NCI-H2171 (cell line): ENCODE data around the gene OSM.
"Not testable (repeated sequence)": the region's sequence is repeated elsewhere in the genome, so short reads cannot be mapped to it uniquely, and the experiment has no call there.

Experiments
- DNase-seq: peaks from one replicate; lab custom pipeline; 2025; lab: John Stamatoyannopoulos, UW

The OSM gene

DNA sequence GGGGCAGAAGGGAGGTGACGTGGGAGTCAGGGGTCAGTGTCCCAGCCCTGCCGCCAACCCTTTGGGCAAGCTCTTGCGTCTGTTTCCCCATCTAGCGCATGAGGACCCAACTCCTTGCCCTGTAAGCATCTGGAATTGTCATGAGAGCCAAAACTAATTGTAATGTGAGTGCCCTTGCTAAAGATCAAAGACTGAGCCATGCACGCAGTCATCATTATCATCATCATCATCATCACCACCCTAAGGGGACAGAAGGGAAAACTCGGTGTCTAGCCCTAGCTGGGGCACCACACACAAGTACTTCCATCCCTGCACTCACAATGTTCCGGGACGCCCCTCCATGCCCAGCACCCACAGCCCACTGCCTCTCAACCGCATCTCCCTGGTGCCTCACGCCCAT is 22.6 kb downstream of the OSM start:
- no peak for DNase-seq

- no peak for DNase-seq
Measured at GRCh38 chr22:30243661-30244060, 23.0 kb downstream of the OSM start.

GRCh38 chr22:30241576-30242371 is 24.9 kb downstream of the OSM start:
- DNase-seq: no peak

DNA sequence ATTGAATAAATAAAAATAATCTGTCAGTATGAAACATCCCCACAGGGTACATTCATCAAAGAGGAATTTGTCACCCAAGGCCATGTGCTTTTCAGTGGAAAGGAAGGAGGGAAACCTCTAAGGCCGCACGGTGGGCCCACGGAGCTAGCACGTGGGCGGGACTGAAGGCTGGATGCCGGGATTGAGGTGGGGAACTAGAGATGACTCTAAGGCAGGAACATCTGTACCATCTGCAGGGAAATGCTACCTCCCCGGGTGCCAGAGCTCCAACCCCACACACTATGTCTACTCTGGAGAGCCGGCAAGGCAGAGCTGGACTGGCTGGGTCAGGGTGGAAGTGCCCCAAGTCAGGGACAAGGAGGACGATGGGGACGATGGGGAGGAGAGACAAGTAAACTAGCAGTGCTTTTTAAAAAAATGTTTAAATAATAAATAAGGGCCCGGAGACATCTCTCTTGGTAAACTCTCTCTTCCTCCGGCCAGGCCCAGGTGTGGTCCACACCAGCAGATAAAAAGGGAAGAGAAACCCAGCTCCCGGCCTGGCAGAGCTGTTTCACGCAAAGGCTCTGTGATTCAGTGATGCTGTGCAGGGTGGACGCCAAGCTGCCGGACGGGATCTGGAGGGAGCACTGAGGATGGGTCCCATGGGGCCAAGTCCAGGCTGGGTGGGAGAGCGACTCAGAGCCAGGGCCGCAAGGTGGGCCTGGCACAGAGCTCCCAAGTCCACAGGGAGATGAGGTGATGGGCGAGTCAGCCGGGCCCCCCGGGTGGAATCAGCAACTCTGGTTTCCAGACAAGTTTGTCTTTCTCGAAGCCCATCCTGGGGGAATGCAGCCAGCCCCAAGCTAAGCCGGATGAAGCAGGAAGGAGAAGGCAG is 25.9 kb downstream of the OSM start:
- DNase-seq: no peak

- DNase-seq: no peak
Measured at GRCh38 chr22:30239488-30240405, 26.9 kb downstream of the OSM start.

GRCh38 chr22:30238661-30239487 is 27.8 kb downstream of the OSM start:
- no peak for DNase-seq

DNA sequence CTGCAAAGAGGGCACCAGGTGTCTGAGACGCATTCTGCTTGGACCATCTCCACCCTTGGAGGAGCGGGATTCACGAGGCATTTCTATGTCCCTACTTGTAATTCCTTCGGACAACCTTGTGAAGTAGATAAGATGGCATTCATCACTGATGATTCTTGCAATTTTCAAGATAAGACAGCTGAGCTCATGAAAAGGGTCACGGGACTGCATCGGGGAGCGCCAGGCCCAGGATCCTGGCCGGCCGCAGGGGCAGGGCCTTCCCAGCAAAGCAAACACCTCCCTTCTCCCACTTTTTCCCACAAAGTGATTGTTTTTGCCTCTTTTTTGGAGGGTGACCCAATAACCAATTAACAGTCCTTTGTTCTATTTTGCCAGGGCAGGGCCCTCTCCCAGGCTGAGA is 28.5 kb downstream of the OSM start:
- no peak for DNase-seq

GRCh38 chr22:30236875-30237274 is 29.8 kb downstream of the OSM start:
- no peak for DNase-seq

GRCh38 chr22:30235687-30236170 is 30.9 kb downstream of the OSM start:
- DNase-seq: no peak

DNA sequence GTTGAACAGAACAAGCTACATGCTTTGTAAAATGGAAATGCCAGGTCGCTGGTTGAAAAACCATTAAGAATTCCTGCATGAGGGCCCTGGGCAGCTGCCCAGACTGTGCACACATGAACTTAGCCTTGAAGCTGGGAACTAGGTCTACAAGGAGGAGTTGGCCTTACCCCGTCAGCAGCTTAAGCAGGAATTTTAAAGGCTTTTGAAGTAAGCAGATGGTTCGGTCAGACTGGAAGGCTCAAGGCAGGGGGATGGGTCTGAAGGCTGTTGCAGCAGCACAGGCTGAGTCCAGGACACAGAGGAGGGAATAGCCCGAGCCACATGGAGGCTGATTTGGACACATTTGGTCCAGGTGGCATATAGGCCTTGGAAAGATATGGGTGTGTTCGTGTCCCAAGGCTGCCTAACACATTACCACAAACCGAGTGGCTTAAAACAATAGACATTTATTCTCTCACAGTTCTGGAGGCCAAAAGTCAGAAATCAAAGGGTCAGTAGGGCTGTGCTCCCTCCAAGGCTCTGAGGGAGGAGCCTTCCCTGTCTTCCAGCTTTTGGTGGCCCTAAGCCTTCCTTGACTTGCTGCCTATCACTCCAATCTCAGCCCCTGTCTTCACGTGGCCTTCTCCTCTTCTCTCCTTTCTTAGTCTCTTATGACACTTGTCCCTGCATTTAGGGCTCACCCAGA is 31.7 kb downstream of the OSM start:
- no peak for DNase-seq

- DNase-seq: not testable (repeated sequence)
Measured at GRCh38 chr22:30234325-30234724, 32.3 kb downstream of the OSM start.

DNA sequence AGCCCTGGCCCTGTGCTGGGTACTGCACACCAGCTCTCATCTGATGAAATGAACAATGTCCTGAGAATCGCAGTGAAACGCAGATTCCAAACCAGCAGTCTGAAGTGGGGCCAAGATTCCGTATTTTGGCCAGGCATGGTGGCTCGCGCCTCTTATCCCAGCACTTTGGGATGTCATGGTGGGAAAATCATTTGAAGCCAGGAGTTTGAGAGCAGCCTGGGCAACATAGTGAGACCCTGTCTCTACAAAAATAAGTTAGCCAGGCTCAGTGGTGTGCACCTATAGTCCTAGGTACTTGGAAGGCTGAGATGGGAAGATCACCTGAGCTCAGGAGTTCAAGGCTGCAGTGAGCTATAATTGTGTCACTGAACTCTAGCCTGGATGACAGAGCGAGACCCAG is 33.1 kb downstream of the OSM start:
- no peak for DNase-seq

DNA sequence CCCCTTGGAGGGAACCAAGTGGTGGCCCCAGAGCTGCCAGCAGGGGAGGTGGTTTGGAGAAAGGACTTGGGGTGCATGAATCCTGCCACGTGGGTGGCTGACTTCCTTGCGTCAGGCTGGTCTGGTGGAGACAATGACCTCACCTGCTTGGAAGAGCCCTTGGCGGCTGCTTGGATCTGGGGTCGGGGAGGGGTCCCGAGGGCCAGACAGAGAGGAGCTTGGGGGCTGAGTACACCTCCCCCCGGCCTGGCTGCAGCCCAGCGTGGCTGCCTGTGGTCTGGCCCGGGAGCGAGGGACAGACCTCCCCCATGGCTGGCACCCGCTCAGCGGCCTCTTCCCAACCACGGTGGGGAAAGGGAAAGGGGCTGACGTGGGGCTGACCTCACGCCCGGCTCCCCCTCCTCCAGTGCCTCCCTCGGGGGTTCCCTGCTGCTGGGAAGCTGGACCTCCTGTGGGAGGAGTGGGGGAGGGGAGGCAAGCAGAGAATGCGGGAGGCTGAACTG is 33.9 kb downstream of the OSM start:
- no peak for DNase-seq

DNA sequence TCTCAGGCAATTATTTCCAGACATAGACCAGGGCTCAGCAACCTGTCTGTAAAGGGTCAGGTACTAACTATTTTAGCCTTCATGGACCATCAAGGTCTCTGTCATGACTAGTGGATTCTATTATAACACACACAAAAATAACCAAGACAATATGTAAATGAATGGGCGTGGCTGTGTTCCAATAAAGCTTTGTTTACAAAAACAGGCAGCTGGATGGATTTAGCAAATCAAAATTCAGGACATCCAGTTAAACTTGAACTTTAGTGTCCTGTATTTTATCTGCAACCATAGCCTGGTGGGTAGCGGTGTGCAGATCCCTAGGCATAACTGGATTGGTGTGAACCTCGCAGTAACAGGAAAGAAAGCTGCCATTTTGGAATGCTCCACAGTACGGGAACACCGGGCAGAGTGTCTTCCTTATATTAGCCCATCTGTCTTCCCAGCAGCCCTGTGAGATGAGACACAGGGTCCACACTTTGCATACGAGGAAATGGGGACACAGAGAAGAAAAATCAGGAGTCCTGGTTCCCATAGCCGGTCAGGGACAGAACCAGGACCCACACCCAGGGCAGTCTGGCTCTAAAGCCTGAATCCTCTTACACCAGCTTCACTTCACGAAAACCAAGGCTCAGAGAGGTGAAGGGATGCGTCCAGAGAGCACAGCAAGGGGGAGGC is 35.7 kb downstream of the OSM start:
- no peak for DNase-seq

GRCh38 chr22:30230330-30230729 is 36.3 kb downstream of the OSM start:
- DNase-seq: no peak

DNA sequence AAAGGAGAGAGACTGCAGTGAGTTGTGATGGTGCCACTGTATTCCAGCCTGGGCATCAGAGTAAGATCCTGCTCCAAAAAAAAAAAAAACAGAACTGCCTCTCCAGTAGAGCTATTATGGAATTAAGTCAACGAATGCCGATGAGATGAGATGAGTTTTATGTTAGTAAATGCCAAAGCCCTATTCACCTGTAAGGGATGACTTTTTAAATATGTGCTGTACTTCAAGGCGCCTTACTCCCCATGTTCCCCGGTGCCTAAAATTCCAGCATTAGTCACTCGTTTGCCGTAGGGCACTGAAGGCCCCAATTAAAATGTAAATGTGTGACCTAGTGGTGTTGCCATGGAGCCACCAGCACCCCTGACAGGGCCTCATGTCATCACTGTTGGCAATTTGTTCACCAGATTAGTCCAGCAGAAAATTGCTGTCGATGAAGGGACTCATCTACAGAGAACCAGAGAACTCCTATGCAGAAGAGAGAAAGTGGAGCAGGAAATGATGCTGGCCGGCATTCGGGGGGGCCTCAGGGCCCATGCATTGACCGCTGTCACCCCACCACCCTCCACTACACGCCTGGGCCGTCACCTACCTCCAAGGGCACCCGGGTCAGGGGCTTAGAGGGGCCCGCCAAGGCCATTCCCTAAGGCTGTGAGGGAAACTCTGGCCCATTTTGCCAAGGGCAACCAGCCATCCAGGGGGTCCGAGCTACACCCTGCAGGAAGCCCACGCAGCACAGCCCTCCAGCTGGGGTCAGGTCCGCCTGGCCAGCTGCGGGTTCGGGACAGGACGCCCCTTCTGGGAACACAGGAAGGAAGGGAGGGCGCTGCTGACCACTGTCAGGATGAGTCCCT is 37.9 kb downstream of the OSM start:
- DNase-seq: no peak

DNA sequence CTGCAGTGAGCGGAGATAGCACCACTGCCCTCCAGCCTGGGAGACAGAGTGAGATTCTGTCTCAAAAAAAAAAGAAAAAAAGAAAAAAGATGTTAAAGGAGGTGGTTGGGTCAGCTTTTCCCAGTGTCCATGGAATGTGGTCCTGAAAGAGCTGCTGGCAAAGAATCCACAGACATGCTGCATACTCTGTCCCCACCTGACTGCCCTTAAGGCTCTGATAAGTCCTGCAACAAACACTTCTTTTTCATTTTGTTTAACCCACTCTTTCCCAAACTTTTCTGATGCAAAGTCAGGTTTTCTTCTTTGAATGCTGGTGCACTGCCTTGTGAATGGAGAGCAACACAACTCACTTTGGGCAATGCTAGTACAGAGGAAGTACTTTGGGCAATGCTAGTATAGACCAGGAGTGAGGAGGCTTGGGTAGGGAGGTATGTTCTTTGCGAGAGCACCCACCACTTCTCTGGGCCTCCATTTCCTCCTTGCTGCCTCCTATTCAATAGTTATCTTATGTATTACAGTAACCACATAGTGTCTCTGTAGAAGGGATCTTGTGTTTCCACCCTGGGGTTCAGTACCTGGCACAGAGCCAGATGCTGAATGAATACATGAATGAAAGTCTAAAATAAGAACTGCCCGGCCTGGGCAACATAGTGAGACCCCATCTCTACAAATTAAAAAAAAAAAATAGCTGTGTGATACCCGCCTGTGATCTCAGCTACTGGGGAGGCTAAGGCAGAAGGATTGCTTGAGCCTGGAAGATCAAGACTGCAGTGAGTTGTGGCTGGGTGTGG is 39.0 kb downstream of the OSM start:
- no peak for DNase-seq
